Fibroblast of pulmonary artery (primary cell): ENCODE data around the gene ATAD3A.
"Not testable (repeated sequence)": the region's sequence is repeated elsewhere in the genome, so short reads cannot be mapped to it uniquely, and the experiment has no call there.

Source experiments
- DNase-seq: peaks from one replicate; pipeline ENCODE4 v3.0.0-alpha.2; 2010; ENCODE audit warnings: low read depth
- H3K4me3 ChIP-seq: replicated peaks from 2 replicates; pipeline ENCODE4 v1.5.1; 2011; ENCODE audit warnings: low read depth, mild to moderate bottlenecking, control low read depth, low read length, moderate library complexity
- CTCF ChIP-seq: IDR thresholded peaks from 2 replicates; pipeline ENCODE4 v1.5.1; 2011; ENCODE audit warnings: mild to moderate bottlenecking, control low read depth, low read length, inconsistent platforms; ENCODE audit errors: missing control alignments

Gene ATAD3A

GRCh38 chr1:1521331-1521730 is 9.4 kb downstream of the ATAD3A start:
- no peak overlapping the region for H3K4me3 ChIP-seq
- no peak for TF ChIP-seq CTCF
- no peak for DNase-seq

GRCh38 chr1:1522536-1522935 is 10.6 kb downstream of the ATAD3A start:
- not testable (repeated sequence) for DNase-seq, H3K4me3 ChIP-seq

- not testable (repeated sequence) for DNase-seq, H3K4me3 ChIP-seq
Measured at GRCh38 chr1:1523226-1523625, 11.3 kb downstream of the ATAD3A start.

GRCh38 chr1:1523651-1524050 is 11.7 kb downstream of the ATAD3A start:
- not testable (repeated sequence) for DNase-seq, H3K4me3 ChIP-seq

GRCh38 chr1:1524750-1525383 is 12.9 kb downstream of the ATAD3A start:
- DNase-seq, H3K4me3 ChIP-seq: not testable (repeated sequence)

- H3K4me3 ChIP-seq, DNase-seq: not testable (repeated sequence)
Measured at GRCh38 chr1:1526476-1526875, 14.5 kb downstream of the ATAD3A start.

- TF ChIP-seq CTCF: no peak
- H3K4me3 ChIP-seq: no peak overlapping the region
- no peak for DNase-seq
Measured at GRCh38 chr1:1527092-1527816, 15.3 kb downstream of the ATAD3A start.

- no peak overlapping the region for H3K4me3 ChIP-seq
- no peak for DNase-seq
- TF ChIP-seq CTCF: no peak
Measured at GRCh38 chr1:1528301-1529267, 16.6 kb downstream of the ATAD3A start.

GRCh38 chr1:1529321-1529720 is 17.4 kb downstream of the ATAD3A start:
- no peak for DNase-seq
- no peak for TF ChIP-seq CTCF
- H3K4me3 ChIP-seq: no peak overlapping the region
